Measurements from ENCODE around the gene ARL11.

ARL11 gene

DNA sequence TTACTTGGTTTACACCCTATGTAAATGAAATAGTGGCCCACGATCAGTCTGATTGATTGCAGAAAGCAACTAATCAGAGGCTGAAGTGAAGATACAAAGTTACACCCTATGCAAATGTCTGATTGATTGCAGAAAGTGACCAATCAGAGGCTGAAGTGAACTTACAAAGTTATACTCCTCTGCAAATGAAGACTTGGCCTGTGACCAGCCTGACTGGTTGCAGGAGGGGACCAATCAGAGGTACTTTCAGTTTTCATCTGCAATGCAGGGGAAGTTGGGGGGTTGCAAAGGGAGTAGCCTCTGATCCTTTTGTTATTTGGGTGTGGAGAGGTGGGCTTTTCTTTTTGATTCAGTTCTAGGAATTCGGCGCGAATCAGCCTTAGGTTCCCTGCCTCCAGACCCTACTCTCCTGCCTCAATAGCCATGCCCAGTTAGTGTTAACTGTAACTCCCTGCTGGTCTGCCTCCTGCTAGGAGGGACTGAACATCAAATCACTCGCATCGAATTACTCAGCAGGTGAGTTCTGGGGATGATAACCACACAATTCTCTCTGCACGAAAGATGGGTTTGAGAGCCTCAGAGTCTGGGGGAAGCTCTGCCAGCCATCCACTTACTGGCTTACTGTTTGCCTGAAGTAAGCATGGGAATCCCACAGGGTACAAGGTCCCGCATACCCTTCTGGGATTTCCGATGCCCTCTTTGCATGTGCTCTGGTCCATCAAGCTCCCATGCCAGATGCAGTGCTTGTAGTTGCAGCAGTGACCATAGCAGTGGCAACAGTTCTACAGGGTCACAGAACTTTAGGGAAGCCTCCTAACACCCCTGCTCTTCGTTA, 7.5 kb downstream of the ARL11 start:
- H3K36me3 ChIP-seq (ENCODE audit: insufficient read depth, low read length): no peaks in the 10 kb centered on the region
- TF ChIP-seq EZH2 (IDR thresholded peaks at IDR 0.05; ENCODE audit: borderline replicate concordance, low read depth, low read length, severe bottlenecking) (no peak), CTCF (IDR thresholded peaks at IDR 0.05; ENCODE audit: borderline replicate concordance, extremely low read depth, low read length, poor library complexity, severe bottlenecking) (no peak)
- no peaks in the 10 kb centered on the region for H3K9me3 ChIP-seq (ENCODE audit: insufficient read depth, low read length, severe bottlenecking)
- DNase-seq (peak; percentile 12), ATAC-seq (ENCODE audit: insufficient read depth, low read depth) (peak; percentile 62; the same call in 2 of the 3 replicates)
- no peaks in the 10 kb centered on the region for H3K79me2 ChIP-seq (ENCODE audit: insufficient read depth, low read length)
- no peak overlapping the region for H3K9ac ChIP-seq (ENCODE audit: low read depth, low read length)
- no peaks in the 10 kb centered on the region for H4K20me1 ChIP-seq (ENCODE audit: insufficient read depth, low read length)
- H3K4me2 ChIP-seq (ENCODE audit: insufficient read depth, low read length): 0 out of 2 replicates have a peak overlapping the region, but pooled peaks have one; percentile 10
- no peak overlapping the region for H3K27ac ChIP-seq (ENCODE audit: low read length)
- no peak overlapping the region for H3K4me3 ChIP-seq (ENCODE audit: low read depth in 1 of 2, low read length in 2 of 2)
- H3K27me3 ChIP-seq (ENCODE audit: insufficient read depth, low read length, poor library complexity): no peaks in the 10 kb centered on the region
- peaks cover 9% of the 10 kb centered on the region; the same call in 1 of the 2 replicates for H3K4me1 ChIP-seq (ENCODE audit: insufficient read depth, low read length)
- peak overlapping the region; percentile 51 for H2AFZ ChIP-seq (ENCODE audit: low read depth, low read length)

- DNase-seq: no peak
- TF ChIP-seq EZH2 (IDR thresholded peaks at IDR 0.05; ENCODE audit: borderline replicate concordance, low read depth, low read length, severe bottlenecking) (no peak), CTCF (IDR thresholded peaks at IDR 0.05; ENCODE audit: borderline replicate concordance, extremely low read depth, low read length, poor library complexity, severe bottlenecking) (no peak)
- Histone ChIP-seq H4K20me1 (ENCODE audit: insufficient read depth, low read length) (no peaks in the 10 kb centered on the region), H3K9me3 (ENCODE audit: insufficient read depth, low read length, severe bottlenecking) (no peaks in the 10 kb centered on the region), H2AFZ (ENCODE audit: low read depth, low read length) (peak overlapping the region; percentile 39; the same call in 1 of the 2 replicates), H3K4me3 (ENCODE audit: low read depth in 1 of 2, low read length in 2 of 2) (no peak overlapping the region), H3K27ac (ENCODE audit: low read length) (no peak overlapping the region), H3K9ac (ENCODE audit: low read depth, low read length) (no peak overlapping the region), H3K4me1 (ENCODE audit: insufficient read depth, low read length) (peaks cover 9% of the 10 kb centered on the region; the same call in 1 of the 2 replicates), H3K36me3 (ENCODE audit: insufficient read depth, low read length) (no peaks in the 10 kb centered on the region), H3K27me3 (ENCODE audit: insufficient read depth, low read length, poor library complexity) (no peaks in the 10 kb centered on the region), H3K4me2 (ENCODE audit: insufficient read depth, low read length) (no peak overlapping the region), H3K79me2 (ENCODE audit: insufficient read depth, low read length) (no peaks in the 10 kb centered on the region)
- no peak for ATAC-seq (ENCODE audit: insufficient read depth, low read depth)
Observed at GRCh38 chr13:49636705-49637104, 8.4 kb downstream of the ARL11 start.

- no peak overlapping the region for H2AFZ ChIP-seq (ENCODE audit: low read depth, low read length)
- H3K9ac ChIP-seq (ENCODE audit: low read depth, low read length): no peak overlapping the region
- no peak for DNase-seq
- no peak overlapping the region for H3K27ac ChIP-seq (ENCODE audit: low read length)
- H4K20me1 ChIP-seq (ENCODE audit: insufficient read depth, low read length): no peaks in the 10 kb centered on the region
- TF ChIP-seq EZH2 (IDR thresholded peaks at IDR 0.05; ENCODE audit: borderline replicate concordance, low read depth, low read length, severe bottlenecking) (no peak), CTCF (IDR thresholded peaks at IDR 0.05; ENCODE audit: borderline replicate concordance, extremely low read depth, low read length, poor library complexity, severe bottlenecking) (no peak)
- H3K4me3 ChIP-seq (ENCODE audit: low read depth in 1 of 2, low read length in 2 of 2): no peak overlapping the region
- no peaks in the 10 kb centered on the region for H3K79me2 ChIP-seq (ENCODE audit: insufficient read depth, low read length)
- H3K36me3 ChIP-seq (ENCODE audit: insufficient read depth, low read length): no peaks in the 10 kb centered on the region
- H3K4me2 ChIP-seq (ENCODE audit: insufficient read depth, low read length): no peak overlapping the region
- H3K9me3 ChIP-seq (ENCODE audit: insufficient read depth, low read length, severe bottlenecking): no peaks in the 10 kb centered on the region
- peaks cover 9% of the 10 kb centered on the region; the same call in 1 of the 2 replicates for H3K4me1 ChIP-seq (ENCODE audit: insufficient read depth, low read length)
- ATAC-seq (ENCODE audit: insufficient read depth, low read depth): no peak
- no peaks in the 10 kb centered on the region for H3K27me3 ChIP-seq (ENCODE audit: insufficient read depth, low read length, poor library complexity)
Observed at GRCh38 chr13:49638030-49638743, 9.9 kb downstream of the ARL11 start.

Measured in DND-41 (cell line).